HUES6 (cell line): ENCODE measurements around the gene OPN1MW.
"Not testable (repeated sequence)": the region's sequence is repeated elsewhere in the genome, so short reads cannot be mapped to it uniquely, and the experiment has no call there.

Source experiments
- H3K27ac ChIP-seq: 2 replicates; pipeline ENCODE4 v1.7.0; 2013; ENCODE audit warnings: low read depth, mild to moderate bottlenecking, low read length, inconsistent platforms
- H3K27me3 ChIP-seq: 2 replicates; pipeline ENCODE4 v1.6.1; 2013; ENCODE audit warnings: low read length; ENCODE audit not compliant: control insufficient read depth, insufficient read depth
- H3K36me3 ChIP-seq: 2 replicates; pipeline ENCODE4 v1.6.1; 2013; ENCODE audit warnings: low read length; ENCODE audit not compliant: control insufficient read depth, insufficient read depth
- H3K4me1 ChIP-seq: 2 replicates; pipeline ENCODE4 v1.6.1; 2013; ENCODE audit warnings: low read length; ENCODE audit not compliant: control insufficient read depth, insufficient read depth
- H3K4me3 ChIP-seq: 2 replicates; pipeline ENCODE4 v1.5.1; 2013; ENCODE audit warnings: low read depth, low read length
- H3K9ac ChIP-seq: one replicate; pipeline ENCODE4 v1.6.1; 2013; ENCODE audit warnings: mild to moderate bottlenecking, low read length
- H3K9me3 ChIP-seq: 2 replicates; pipeline ENCODE4 v1.6.1; 2013; ENCODE audit warnings: low read depth, low read length; ENCODE audit not compliant: control insufficient read depth, insufficient read depth

Gene OPN1MW

DNA sequence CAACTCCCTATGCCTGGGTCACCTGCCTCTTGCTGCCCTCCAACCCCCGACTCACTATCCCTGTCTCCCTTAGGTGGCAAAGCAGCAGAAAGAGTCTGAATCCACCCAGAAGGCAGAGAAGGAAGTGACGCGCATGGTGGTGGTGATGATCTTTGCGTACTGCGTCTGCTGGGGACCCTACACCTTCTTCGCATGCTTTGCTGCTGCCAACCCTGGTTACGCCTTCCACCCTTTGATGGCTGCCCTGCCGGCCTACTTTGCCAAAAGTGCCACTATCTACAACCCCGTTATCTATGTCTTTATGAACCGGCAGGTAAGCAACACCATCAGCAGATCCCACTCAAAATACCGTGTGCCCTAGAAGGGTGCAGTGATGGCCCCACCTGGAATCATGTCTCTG lies 26.2 kb upstream of the OPN1MW start:
- H3K27ac ChIP-seq, H3K27me3 ChIP-seq, H3K9me3 ChIP-seq, H3K4me3 ChIP-seq, H3K9ac ChIP-seq, H3K4me1 ChIP-seq, H3K36me3 ChIP-seq: not testable (repeated sequence)

GRCh38 chrX:154157207-154157606 lies 25.2 kb upstream of the OPN1MW start:
- H3K9ac ChIP-seq, H3K36me3 ChIP-seq, H3K27ac ChIP-seq, H3K9me3 ChIP-seq, H3K27me3 ChIP-seq, H3K4me3 ChIP-seq, H3K4me1 ChIP-seq: not testable (repeated sequence)

DNA sequence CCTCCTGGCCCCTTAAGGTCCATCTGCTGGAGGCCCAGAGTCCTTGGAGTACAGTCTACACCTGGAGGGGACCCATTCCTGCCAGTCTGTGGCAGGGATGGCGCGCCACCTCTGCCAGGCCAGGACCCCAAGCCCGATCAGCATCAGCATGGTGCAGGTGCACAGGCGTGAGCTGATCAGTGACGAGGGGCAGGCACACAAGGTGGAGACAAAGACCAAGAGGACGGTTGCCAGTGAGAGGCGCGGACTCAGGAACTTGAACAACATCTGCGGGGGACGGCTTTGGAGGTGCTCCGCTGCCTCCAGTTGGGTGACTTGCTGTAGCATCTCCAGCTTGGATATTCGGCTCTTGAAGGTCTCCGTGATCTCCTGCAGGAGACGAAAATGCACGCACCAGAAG lies 23.1 kb upstream of the OPN1MW start:
- not testable (repeated sequence) for H3K27me3 ChIP-seq, H3K4me1 ChIP-seq, H3K9ac ChIP-seq, H3K9me3 ChIP-seq, H3K27ac ChIP-seq, H3K36me3 ChIP-seq, H3K4me3 ChIP-seq

- not testable (repeated sequence) for H3K36me3 ChIP-seq, H3K27ac ChIP-seq, H3K4me1 ChIP-seq, H3K9me3 ChIP-seq, H3K9ac ChIP-seq, H3K4me3 ChIP-seq, H3K27me3 ChIP-seq
Observed at GRCh38 chrX:154164902-154165301, 17.5 kb upstream of the OPN1MW start.

GRCh38 chrX:154168384-154168783 lies 14.0 kb upstream of the OPN1MW start:
- H3K9ac ChIP-seq, H3K4me1 ChIP-seq, H3K4me3 ChIP-seq, H3K27me3 ChIP-seq, H3K27ac ChIP-seq, H3K36me3 ChIP-seq, H3K9me3 ChIP-seq: not testable (repeated sequence)

GRCh38 chrX:154172535-154172943 lies 9.9 kb upstream of the OPN1MW start:
- H3K4me3 ChIP-seq, H3K36me3 ChIP-seq, H3K4me1 ChIP-seq, H3K27me3 ChIP-seq, H3K9me3 ChIP-seq, H3K9ac ChIP-seq, H3K27ac ChIP-seq: not testable (repeated sequence)

DNA sequence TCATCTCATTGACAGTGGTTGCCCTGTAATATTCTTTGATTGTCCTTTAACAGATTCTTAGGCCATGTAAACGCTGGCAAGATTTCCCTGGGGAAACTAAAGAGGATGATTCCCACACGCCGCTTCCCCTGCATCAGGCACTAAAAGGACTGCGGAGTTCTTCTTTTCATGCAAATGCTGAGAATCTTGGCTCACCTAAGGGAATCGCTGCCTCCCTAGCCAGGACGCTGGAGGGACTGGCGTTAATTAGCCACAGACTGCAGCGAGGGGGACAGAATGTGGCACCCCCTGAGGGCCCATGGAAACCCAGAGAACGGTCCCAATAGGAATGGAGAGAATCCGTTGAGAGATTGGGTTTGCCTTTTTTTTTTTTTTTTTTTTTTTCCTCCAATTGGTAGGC lies 8.0 kb upstream of the OPN1MW start:
- H3K4me3 ChIP-seq, H3K9ac ChIP-seq, H3K27me3 ChIP-seq, H3K36me3 ChIP-seq, H3K27ac ChIP-seq, H3K4me1 ChIP-seq, H3K9me3 ChIP-seq: not testable (repeated sequence)

DNA sequence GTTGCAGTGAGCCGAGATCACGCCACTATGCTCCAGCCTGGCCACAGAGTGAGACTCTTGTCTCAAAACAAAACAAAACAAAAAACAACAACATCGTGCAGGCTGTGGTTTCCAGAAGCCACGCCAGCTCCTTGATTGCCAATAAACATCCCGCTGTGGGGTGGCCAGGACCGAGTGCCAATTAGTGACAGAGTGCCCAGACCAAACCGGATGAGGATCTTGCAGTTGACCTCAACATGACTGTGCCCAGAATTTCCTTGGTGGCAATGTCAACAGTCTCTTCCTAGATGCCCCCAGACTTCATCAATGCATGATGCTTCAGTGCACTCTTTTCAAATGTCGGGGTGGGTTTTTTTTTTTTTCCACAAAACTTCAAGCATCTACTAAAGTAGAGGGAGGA lies 1.4 kb downstream of the OPN1MW start:
- H3K36me3 ChIP-seq, H3K27me3 ChIP-seq, H3K9ac ChIP-seq, H3K9me3 ChIP-seq, H3K27ac ChIP-seq, H3K4me1 ChIP-seq, H3K4me3 ChIP-seq: not testable (repeated sequence)

DNA sequence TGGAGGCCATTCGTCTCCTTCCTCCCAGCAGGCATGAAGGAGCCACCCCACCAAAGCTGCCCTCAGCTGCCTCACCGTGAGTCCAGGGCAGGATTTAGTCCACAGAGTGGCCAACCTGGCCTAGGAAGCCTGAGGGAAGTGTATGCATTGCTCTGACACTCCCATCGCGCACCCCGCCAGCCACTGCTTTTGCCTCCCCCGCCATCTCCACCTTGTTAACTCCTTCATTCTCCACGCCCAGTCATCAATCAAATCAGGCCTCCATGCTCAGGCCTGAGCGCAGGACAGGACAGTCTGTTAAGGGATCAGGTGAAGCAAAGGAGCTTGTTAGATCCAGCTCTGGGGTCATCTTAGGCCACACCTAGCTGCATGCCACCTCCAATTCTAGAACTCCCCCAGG lies 10.4 kb downstream of the OPN1MW start:
- H3K36me3 ChIP-seq, H3K9me3 ChIP-seq, H3K27me3 ChIP-seq, H3K27ac ChIP-seq, H3K9ac ChIP-seq, H3K4me1 ChIP-seq, H3K4me3 ChIP-seq: not testable (repeated sequence)

DNA sequence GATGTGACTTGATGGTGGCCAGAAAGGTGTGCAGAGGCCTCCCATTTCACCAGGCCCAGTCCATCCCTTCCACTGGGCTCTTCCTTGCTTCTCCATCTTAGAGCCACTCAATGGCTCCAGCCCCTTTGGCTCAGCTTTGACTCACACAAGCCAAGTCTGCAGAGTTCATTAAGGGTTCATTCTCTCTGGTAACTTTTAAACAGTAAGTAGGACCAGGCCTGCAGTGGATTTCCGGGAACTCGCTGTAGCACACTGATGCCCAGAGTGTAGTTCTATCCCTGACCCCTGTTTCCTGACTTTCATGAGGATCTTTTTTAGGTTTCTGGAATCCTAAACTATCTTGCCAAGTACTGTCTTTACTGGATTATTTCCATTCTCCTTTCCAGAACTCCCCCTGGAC lies 11.9 kb downstream of the OPN1MW start:
- not testable (repeated sequence) for H3K27ac ChIP-seq, H3K9me3 ChIP-seq, H3K4me1 ChIP-seq, H3K4me3 ChIP-seq, H3K27me3 ChIP-seq, H3K9ac ChIP-seq, H3K36me3 ChIP-seq

DNA sequence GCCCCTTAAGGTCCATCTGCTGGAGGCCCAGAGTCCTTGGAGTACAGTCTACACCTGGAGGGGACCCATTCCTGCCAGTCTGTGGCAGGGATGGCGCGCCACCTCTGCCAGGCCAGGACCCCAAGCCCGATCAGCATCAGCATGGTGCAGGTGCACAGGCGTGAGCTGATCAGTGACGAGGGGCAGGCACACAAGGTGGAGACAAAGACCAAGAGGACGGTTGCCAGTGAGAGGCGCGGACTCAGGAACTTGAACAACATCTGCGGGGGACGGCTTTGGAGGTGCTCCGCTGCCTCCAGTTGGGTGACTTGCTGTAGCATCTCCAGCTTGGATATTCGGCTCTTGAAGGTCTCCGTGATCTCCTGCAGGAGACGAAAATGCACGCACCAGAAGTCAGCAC lies 14.1 kb downstream of the OPN1MW start:
- H3K4me1 ChIP-seq, H3K36me3 ChIP-seq, H3K9ac ChIP-seq, H3K27ac ChIP-seq, H3K4me3 ChIP-seq, H3K27me3 ChIP-seq, H3K9me3 ChIP-seq: not testable (repeated sequence)

DNA sequence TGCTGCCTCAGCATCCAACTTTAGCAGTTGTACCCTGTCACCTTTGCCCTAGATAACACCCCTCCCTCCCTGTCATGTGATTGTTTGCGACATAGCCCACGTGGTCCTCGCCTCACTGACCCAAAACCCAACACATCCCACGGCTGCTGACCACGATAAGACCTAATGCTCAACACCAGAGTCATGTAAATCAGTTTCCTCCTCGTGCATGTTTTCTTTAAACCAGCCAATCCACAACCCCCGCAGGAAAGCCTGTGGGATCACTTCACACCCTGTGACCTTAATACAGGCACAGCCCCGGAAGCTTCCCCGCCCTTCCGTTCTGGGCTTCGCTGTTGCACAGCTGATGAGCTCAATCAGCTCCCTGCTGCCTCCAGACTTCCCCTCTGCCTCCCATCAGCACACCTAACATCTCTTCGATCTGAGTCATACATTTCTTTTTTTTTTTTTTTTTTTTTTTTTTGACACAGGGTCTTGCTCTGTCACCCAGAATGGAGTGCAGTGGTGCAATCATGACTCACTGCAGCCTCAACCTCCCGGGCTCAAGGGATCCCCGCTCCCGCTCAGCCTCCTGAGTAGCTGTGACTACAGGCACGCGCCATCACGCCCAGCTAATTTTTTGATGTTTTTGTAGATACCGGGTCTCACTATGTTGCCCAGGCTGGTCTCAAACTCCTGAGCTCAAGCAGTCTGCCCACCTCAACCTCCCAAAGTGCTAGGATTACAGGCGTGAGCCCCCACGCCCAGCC lies 27.4 kb downstream of the OPN1MW start:
- not testable (repeated sequence) for H3K27me3 ChIP-seq, H3K9ac ChIP-seq, H3K36me3 ChIP-seq, H3K9me3 ChIP-seq, H3K4me1 ChIP-seq, H3K4me3 ChIP-seq, H3K27ac ChIP-seq
